ENCODE data around the gene ANKFN1.

Gene ANKFN1

DNA sequence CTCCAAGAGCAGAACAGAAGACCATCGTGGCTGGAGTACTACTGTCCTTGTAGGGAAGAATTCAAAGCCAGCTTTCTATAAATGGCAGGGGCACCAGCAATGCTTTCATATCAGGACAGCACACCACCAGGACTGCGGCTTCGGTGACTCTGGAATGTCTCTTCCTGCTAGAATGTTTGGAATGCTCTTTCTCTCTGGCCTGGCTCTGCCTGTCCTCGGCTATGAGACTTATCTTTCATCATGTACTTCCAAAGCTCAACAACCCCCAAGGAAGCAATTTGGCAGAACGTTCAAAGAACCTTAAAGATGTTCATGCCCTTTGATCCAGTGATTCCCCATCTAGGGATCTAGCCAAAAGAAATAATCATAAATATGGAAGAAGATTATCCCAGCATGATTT, 387.6 kb downstream of the ANKFN1 start:
- H3K4me3 ChIP-seq (replicated peaks; ENCODE audit: low read depth, low read length), result no peak overlapping the region
- no peak for DNase-seq (ENCODE audit: low read depth)
- TF ChIP-seq CTCF (IDR thresholded peaks at IDR 0.05; ENCODE audit: low read length, missing control alignments), result no peak

- TF ChIP-seq CTCF (IDR thresholded peaks at IDR 0.05; ENCODE audit: low read length, missing control alignments), result no peak
- DNase-seq (ENCODE audit: low read depth), result no peak
- H3K4me3 ChIP-seq (replicated peaks; ENCODE audit: low read depth, low read length), result no peak overlapping the region
Observed at GRCh38 chr17:56543280-56543679, 390.0 kb downstream of the ANKFN1 start.

DNA sequence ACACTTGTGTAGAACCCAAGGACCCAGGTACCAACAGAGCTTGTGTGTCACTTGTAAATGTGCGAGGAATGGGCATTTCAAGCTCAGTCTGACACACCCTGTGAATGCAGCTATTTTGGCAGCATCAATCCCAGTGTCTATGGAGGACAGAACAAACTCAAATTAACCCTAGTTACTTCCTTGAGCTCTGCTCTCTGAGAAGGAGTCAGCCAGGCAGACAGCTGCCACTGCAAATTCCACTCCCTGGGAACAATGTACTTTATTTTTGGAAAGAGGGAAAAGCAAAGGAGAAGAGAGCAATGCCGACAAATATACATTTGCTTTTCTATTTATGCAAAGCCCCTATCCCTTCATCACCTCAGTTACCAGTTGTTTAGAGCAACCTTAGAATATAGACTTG, 391.8 kb downstream of the ANKFN1 start:
- DNase-seq (ENCODE audit: low read depth), result no peak
- no peak for TF ChIP-seq CTCF (IDR thresholded peaks at IDR 0.05; ENCODE audit: low read length, missing control alignments)
- no peak overlapping the region for H3K4me3 ChIP-seq (replicated peaks; ENCODE audit: low read depth, low read length)

DNA sequence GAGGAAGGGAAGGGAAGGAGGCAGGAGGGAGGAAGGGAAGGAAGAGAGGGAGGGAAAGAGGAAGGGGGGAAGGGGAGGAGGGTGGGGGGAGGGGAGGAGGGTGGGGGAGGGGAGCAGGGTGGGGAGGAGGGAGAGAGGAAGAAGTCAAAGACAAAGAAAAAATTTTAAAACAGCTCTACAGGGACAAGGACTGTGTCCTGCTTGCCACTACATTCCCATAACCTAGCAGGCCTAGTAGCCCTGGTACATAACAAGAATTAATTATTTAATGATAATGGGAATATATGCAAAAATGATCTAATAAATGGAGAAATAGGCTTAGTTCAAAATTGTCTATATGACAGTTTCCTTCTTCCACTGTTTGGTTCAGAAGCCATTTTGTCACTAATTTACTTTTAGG, 392.7 kb downstream of the ANKFN1 start:
- TF ChIP-seq CTCF (IDR thresholded peaks at IDR 0.05; ENCODE audit: low read length, missing control alignments), result no peak
- H3K4me3 ChIP-seq (replicated peaks; ENCODE audit: low read depth, low read length), result no peak overlapping the region
- no peak for DNase-seq (ENCODE audit: low read depth)

DNA sequence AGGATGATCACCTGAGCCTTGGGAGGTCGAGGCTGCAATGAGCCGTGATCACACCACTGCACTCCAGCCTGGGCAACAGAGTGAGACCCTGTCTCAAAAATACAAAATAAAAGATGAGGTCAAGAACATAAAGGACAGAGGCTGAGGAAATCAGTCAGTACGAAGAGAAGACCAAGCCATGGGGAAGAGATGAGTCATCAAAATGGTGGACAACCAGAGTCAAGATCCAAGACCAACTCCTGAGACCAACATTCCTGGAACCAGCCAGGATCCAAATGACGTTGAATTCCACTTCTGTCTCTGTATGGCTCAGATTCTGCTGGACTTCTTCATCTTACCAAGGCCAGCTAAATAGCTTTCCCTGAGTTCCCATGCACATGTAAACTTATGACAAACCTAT, 395.4 kb downstream of the ANKFN1 start:
- TF ChIP-seq CTCF (IDR thresholded peaks at IDR 0.05; ENCODE audit: low read length, missing control alignments), result no peak
- DNase-seq (ENCODE audit: low read depth), result no peak
- no peak overlapping the region for H3K4me3 ChIP-seq (replicated peaks; ENCODE audit: low read depth, low read length)

DNA sequence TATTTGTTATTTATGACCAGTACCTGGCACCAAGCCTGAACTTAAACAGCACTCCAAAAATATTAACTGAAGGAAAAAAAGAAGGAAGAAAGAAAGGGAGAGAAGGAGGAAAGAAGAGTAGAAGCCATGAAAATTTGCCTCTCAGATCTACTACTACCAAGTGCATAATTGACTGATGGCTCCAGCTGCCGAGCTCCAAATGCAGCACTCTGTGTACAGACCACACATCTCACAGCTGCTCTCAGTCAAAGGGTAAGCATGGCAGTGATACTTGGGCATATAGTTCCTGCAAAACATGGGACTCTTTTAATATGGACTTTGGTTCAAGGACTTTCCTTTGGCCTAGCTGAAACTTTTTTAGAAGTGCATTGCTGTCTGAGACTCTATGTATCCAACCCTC, 396.2 kb downstream of the ANKFN1 start:
- DNase-seq (ENCODE audit: low read depth), result no peak
- no peak overlapping the region for H3K4me3 ChIP-seq (replicated peaks; ENCODE audit: low read depth, low read length)
- no peak for TF ChIP-seq CTCF (IDR thresholded peaks at IDR 0.05; ENCODE audit: low read length, missing control alignments)

GRCh38 chr17:56557682-56558081, 404.4 kb downstream of the ANKFN1 start:
- DNase-seq (ENCODE audit: low read depth), result no peak
- no peak overlapping the region for H3K4me3 ChIP-seq (replicated peaks; ENCODE audit: low read depth, low read length)
- no peak for TF ChIP-seq CTCF (IDR thresholded peaks at IDR 0.05; ENCODE audit: low read length, missing control alignments)

Measured in fibroblast of pulmonary artery (primary cell).